Lower leg skin (tissue), 3 donors: Measurements from ENCODE around the gene CACNA1B.

ENCODE experiments used
- CTCF ChIP-seq, 3 donors: fragments of 450-650 bp; IDR thresholded peaks; one replicate each; pipeline ENCODE4 v1.5.1; 2016; ENCODE audit warnings: antibody characterized with exemption in 3 of 3, mild to moderate bottlenecking in 3 of 3, moderate library complexity in 2 of 3
- POLR2A ChIP-seq, 2 donors: fragments of 450-650 bp; IDR thresholded peaks; one replicate each; pipeline ENCODE4 v1.6.1; 2016 to 2017; ENCODE audit warnings: antibody characterized with exemption in 2 of 2, mild to moderate bottlenecking in 1 of 2, moderate library complexity in 1 of 2

- TF ChIP-seq CTCF (IDR thresholded peaks at IDR 0.05) (no peak), POLR2A (IDR thresholded peaks at IDR 0.05) (no peak)
These were observed 165.1 kb downstream of the CACNA1B start for GRCh38 chr9:138042640-138043039.
